ENCODE data around the gene CSAG1.
"Not testable (repeated sequence)": the region's sequence is repeated elsewhere in the genome, so short reads cannot be mapped to it uniquely, and the experiment has no call there.

CSAG1 gene, protein sequence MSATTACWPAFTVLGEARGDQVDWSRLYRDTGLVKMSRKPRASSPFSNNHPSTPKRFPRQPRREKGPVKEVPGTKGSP

DNA sequence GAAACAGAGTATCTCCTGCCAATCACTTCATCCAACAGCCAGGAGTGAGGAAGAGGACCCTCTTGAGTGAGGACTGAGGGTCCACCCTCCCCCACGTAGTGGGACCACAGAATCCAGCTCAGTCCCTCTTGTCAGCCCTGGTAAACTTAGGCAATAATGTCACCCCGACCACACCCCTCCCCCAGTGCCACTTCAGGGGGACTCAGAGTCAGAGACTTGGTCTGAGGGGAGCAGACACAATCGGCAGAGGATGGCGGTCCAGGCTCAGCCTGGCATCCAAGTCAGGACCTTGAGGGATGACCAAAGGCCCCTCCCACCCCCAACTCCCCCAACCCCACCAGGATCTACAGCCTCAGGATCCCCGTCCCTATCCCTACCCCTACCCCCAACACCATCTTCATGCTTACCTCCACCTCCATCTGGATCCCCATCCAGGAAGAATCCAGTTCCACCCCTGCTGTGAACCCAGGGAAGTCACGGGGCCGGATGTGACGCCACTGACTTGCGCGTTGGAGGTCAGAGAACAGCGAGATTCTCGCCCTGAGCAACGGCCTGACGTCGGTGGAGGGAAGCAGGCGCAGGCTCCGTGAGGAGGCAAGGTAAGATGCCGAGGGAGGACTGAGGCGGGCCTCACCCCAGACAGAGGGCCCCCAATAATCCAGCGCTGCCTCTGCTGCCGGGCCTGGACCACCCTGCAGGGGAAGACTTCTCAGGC lies at the start of gene CSAG1, which contains the start of gene MAGEA12:
CSAG1 (minus strand) TSS at position 461 of the 715 bp plus-strand sequence. CDS start 1,261 bp downstream, outside the sequence.
MAGEA12 (plus strand) TSS at position 497 of the 715 bp plus-strand sequence. CDS start 2,405 bp downstream, outside the sequence.
- peak; percentile 89 to 93 for DNase-seq

DNA sequence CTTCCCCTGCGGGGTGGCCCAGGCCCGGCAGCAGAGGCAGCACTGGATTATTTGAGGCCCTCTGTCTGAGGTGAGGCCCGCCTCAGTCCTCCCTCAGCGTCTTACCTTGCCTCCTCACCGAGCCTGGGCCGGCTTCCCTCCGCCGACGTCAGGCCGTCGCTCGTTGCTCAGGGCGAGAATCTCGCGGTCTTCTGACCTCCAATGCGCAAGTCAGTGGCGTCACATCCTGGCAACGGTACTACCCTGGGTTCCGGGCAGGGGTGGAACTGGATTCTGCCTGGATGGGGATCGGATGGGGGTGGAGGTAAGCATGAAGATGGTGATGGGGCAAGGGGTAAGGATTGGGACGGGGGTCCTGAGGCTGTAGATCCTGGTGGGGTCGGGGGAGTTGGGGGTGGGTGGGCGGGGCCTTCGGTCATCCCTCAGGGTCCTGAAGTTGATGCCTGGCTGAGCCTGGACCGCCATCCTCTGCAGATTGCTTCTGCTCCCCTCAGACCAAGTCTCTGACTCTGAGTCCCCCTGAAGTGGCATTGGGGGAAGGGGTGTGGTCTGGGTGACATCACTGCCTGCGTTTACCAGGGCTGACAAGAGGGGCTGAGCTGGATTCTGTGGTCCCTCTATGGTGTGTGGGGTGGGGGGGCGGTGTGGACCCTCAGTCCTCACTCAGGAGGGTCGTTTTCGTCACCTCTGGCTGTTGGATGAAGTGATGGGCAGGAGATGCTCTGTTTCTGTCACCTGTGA lies 36.2 kb upstream of the CSAG1 start, which contains the start of gene MAGEA6:
MAGEA6 (minus strand) TSS at position 141 of the 741 bp plus-strand sequence. CDS start 2,039 bp downstream, outside the sequence.
- DNase-seq, result not testable (repeated sequence)

DNA sequence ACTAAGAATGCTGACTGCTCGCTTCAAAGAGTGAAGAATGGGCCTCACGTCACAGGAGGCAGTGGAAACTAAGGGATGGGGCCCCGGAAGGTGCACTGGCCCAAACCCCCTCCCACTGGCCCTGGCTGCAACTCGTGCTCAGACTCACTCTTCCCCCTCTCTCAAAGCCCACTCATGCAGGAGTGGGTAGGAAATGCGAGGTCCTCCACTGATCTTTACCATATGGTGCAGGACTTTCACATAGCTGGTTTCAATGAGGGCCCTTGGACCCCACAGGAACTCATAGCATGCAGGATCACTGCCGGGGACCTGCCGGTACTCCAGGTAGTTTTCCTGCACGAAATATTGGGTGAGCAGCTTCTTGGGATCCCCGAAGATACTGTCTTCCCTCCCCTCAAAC lies 33.0 kb upstream of the CSAG1 start:
- DNase-seq, result not testable (repeated sequence)

DNA sequence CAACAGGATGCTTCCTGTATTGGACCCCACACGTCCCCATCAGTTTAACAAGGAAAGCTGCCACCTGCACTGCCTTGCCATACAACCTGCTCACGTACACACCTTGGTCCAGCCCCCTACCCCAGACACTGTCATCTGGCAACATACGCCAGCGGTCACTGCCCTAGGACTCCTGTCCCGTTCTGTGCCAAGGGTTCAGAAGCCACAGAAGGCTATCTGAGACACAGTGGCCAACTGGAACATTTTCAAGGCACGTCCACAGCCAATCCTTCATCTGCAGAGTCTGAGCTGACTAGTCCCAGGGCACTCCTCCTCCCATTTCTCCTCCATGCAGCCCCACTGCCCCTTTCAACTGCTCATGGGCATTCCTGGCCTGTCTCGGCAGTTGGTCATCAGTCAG lies 28.1 kb upstream of the CSAG1 start:
- not testable (repeated sequence) for DNase-seq

DNA sequence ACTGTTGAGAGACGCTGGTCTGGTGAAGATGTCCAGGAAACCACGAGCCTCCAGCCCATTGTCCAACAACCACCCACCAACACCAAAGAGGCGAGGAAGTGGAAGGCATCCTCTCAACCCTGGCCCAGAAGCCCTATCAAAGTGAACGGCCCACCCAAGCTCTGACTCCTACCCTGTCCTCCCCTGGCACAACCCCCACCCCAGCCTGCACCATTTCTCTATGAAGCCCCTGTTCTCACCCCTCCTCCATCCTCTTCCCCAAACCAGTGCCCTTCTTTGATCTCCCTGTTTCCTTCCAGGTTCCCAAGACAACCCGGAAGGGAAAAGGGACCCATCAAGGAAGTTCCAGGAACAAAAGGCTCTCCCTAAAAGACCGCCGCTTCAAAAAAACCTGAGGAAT lies 26.0 kb upstream of the CSAG1 start:
- not testable (repeated sequence) for DNase-seq

DNA sequence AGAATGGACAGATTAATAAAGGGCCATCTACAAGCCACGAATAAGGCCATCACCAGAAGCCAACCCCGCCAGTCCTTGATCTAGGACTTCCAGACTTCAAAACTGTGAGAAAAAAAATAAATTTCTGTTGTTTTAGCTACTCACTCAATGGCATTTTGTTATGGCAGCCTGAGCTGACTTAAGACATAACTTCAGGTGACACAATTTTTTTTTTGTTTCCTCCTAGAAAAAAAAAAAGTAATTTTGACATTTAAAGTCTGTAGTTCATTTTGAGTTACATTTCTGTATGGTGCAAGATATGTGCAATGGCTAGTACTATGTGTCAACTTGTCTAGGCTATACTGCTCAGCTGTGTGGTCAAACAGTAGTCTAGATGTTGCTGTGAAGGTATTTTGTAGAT lies 25.4 kb upstream of the CSAG1 start, which contains the start of gene CSAG3:
CSAG3 (plus strand) TSS at position 301 of the 400 bp plus-strand sequence.
- DNase-seq, result not testable (repeated sequence)

DNA sequence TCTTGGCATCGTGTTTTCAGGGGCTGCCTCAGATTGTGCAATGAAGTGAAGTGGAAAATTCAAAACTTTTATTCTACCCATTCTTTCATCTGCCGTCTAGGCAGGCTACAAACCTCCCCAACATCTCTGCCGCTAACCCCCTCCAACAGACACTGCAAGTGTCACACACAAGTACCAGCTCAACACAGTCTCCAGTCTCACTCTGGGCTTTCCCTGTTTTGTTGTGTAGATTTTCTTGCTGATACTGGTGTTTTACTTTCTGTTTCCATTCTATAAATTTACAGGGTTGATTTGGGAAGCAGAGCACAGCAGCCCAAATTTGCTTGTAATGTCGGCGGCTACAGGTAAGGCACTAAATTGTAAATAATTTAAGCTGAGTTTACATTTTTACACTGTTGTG lies 21.4 kb upstream of the CSAG1 start:
- DNase-seq, result not testable (repeated sequence)

DNA sequence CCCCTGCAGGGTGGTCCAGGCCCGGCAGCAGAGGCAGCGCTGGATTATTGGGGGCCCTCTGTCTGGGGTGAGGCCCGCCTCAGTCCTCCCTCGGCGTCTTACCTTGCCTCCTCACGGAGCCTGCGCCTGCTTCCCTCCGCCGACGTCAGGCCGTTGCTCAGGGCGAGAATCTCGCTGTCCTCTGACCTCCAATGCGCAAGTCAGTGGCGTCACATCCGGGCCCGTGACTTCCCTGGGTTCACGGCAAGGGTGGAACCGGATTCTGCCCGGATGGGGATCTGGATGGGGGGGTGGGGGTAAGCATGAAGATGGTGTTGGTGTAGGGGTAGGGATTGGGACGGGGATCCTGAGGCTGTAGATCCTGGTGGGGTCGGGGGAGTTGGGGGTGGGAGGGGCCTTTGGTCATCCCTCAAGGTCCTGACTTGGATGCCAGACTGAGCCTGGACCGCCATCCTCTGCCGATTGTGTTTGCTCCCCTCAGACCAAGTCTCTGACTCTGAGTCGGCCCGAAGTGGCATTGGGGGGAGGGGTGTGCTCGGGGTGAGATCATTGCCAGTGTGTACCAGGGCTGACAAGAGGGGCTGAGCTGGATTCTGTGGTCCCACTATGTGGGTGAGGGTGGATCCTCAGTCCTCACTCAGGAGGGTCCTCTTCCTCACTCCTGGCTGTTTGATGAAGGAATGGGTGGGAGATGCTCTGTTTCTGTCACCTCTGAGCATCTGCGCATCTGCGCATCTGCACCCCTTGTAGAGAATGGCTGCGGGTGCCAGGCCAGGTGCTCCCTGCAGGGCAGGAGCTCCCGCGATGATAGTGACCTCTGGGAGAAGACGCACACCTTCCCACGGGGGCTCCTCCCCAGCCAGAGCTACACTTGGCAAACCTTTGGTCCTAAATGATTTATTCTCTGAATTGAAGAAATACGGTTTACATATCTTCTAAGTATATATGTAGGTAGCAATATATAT lies 20.4 kb upstream of the CSAG1 start, which contains the start of gene MAGEA2:
MAGEA2 (minus strand) TSS at position 157 of the 965 bp plus-strand sequence. CDS start 2,479 bp downstream, outside the sequence.
- not testable (repeated sequence) for DNase-seq

DNA sequence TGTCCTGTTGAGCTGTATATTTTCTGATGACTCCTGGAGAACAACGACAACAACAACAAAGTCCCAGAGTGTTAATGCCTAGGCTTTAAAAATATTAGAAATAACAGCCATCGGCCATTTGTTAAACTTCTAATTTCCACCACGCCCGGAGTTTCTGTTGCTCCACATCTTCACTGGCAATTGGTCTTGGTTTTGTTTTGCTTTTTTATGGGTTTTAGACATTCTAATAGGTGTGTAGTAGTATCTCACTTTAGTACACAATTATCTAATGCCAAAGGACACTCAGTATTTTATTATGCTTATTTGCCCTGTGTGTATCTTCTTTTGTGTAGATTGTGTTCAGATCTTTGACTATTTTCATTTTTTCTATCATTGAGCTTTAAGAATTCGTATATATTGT lies 5.0 kb upstream of the CSAG1 start:
- no peak for DNase-seq

DNA sequence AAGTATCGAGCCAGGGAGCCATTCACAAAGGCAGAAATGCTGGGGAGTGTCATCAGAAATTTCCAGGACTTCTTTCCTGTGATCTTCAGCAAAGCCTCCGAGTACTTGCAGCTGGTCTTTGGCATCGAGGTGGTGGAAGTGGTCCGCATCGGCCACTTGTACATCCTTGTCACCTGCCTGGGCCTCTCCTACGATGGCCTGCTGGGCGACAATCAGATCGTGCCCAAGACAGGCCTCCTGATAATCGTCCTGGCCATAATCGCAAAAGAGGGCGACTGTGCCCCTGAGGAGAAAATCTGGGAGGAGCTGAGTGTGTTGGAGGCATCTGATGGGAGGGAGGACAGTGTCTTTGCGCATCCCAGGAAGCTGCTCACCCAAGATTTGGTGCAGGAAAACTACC lies 3.0 kb upstream of the CSAG1 start:
- DNase-seq, result not testable (repeated sequence)

DNA sequence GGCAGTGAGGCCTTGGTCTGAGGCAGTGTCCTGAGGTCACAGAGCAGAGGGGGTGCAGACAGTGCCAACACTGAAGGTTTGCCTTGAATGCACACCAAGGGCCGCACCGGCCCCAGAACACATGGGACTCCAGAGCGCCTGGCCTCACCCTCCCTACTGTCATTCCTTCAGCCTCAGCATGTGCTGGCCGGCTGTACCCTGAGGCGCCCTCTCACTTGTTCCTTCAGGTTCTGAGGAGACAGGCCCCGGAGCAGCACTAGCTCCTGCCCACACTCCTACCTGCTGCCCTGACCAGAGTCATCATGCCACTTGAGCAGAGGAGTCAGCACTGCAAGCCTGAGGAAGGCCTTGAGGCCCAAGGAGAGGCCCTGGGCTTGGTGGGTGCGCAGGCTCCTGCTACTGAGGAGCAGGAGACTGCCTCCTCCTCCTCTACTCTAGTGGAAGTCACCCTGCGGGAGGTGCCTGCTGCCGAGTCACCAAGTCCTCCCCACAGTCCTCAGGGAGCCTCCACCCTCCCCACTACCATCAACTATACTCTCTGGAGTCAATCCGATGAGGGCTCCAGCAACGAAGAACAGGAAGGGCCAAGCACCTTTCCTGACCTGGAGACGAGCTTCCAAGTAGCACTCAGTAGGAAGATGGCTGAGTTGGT lies 2.5 kb upstream of the CSAG1 start:
- DNase-seq, result no peak

DNA sequence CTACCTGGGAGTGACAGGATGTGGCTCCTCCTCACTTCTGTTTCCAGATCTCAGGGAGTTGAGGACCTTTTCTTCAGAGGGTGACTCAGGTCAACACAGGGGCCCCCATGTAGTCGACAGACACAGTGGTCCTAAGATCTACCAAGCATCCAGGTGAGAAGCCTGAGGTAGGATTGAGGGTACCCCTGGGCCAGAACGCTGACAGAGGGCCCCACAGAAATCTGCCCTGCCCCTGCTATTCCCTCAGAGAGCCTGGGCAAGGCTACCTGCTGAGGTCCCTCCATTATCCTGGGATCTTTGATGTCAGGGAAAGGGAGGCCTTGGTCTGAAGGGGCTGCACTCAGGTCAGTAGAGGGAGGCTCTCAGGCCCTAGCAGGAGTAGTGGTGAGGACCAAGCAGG lies 1.6 kb upstream of the CSAG1 start:
- DNase-seq, result no peak

DNA sequence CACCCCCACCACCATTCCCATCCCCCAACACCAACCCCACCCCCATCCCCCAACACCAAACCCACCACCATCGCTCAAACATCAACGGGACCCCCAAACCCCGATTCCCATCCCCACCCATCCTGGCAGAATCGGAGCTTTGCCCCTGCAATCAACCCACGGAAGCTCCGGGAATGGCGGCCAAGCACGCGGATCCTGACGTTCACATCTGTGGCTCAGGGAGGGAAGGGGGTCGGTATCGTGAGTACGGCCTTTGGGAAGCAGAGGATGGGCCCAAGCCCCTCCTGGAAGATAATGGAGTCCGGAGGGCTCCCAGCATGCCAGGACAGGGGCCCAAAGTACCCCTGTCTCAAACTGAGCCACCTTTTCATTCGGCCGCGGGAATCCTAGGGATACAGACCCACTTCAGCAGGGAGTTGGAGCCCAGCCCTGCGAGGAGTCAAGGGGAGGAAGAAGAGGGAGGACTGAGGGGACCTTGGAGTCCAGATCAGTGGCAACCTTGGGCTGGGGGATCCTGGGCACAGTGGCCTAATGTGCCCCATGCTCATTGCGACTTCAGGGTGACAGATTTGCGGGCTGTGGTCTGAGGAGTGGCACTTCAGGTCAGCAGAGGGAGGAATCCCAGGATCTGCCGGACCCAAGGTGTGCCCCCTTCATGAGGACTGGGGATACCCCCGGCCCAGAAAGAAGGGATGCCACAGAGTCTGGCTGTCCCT lies 780 bp upstream of the CSAG1 start:
- DNase-seq, result not testable (repeated sequence)

DNA sequence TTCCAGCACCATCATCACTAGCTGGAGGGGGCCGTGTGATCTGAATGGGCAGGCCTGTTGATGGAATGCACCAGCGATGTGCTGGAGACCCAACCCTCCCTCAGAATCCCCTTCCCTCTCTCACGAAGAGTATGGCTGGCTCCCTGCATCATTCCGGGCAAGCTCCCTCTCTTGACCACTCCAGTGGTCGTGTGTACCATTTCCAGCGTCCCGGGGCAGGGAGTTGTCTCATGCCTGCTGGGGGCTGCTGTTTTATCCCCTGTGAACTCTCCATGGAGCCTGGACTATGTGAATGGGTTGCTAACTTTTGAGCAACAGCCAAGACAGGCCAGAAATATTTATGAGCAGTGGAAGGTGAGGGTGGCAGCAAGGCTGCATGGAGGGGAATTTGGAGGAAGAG lies 8.1 kb downstream of the CSAG1 start:
- no peak for DNase-seq

DNA sequence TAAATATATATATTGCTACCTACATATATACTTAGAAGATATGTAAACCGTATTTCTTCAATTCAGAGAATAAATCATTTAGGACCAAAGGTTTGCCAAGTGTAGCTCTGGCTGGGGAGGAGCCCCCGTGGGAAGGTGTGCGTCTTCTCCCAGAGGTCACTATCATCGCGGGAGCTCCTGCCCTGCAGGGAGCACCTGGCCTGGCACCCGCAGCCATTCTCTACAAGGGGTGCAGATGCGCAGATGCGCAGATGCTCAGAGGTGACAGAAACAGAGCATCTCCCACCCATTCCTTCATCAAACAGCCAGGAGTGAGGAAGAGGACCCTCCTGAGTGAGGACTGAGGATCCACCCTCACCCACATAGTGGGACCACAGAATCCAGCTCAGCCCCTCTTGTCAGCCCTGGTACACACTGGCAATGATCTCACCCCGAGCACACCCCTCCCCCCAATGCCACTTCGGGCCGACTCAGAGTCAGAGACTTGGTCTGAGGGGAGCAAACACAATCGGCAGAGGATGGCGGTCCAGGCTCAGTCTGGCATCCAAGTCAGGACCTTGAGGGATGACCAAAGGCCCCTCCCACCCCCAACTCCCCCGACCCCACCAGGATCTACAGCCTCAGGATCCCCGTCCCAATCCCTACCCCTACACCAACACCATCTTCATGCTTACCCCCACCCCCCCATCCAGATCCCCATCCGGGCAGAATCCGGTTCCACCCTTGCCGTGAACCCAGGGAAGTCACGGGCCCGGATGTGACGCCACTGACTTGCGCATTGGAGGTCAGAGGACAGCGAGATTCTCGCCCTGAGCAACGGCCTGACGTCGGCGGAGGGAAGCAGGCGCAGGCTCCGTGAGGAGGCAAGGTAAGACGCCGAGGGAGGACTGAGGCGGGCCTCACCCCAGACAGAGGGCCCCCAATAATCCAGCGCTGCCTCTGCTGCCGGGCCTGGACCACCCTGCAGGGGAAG lies 19.4 kb downstream of the CSAG1 start, which contains the start of gene MAGEA2B:
MAGEA2B (plus strand) TSS at position 814 of the 973 bp plus-strand sequence. CDS start 2,479 bp downstream, outside the sequence.
- DNase-seq, result not testable (repeated sequence)

DNA sequence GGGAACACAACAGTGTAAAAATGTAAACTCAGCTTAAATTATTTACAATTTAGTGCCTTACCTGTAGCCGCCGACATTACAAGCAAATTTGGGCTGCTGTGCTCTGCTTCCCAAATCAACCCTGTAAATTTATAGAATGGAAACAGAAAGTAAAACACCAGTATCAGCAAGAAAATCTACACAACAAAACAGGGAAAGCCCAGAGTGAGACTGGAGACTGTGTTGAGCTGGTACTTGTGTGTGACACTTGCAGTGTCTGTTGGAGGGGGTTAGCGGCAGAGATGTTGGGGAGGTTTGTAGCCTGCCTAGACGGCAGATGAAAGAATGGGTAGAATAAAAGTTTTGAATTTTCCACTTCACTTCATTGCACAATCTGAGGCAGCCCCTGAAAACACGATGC lies 20.3 kb downstream of the CSAG1 start:
- not testable (repeated sequence) for DNase-seq

DNA sequence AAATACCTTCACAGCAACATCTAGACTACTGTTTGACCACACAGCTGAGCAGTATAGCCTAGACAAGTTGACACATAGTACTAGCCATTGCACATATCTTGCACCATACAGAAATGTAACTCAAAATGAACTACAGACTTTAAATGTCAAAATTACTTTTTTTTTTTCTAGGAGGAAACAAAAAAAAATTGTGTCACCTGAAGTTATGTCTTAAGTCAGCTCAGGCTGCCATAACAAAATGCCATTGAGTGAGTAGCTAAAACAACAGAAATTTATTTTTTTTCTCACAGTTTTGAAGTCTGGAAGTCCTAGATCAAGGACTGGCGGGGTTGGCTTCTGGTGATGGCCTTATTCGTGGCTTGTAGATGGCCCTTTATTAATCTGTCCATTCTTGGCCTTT lies 24.3 kb downstream of the CSAG1 start, which contains the start of gene CSAG2:
CSAG2 (minus strand) TSS at position 101 of the 400 bp plus-strand sequence. CDS start 161 bp downstream, outside the sequence.
- not testable (repeated sequence) for DNase-seq

DNA sequence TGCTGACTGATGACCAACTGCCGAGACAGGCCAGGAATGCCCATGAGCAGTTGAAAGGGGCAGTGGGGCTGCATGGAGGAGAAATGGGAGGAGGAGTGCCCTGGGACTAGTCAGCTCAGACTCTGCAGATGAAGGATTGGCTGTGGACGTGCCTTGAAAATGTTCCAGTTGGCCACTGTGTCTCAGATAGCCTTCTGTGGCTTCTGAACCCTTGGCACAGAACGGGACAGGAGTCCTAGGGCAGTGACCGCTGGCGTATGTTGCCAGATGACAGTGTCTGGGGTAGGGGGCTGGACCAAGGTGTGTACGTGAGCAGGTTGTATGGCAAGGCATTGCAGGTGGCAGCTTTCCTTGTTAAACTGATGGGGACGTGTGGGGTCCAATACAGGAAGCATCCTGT lies 27.0 kb downstream of the CSAG1 start:
- DNase-seq, result not testable (repeated sequence)

DNA sequence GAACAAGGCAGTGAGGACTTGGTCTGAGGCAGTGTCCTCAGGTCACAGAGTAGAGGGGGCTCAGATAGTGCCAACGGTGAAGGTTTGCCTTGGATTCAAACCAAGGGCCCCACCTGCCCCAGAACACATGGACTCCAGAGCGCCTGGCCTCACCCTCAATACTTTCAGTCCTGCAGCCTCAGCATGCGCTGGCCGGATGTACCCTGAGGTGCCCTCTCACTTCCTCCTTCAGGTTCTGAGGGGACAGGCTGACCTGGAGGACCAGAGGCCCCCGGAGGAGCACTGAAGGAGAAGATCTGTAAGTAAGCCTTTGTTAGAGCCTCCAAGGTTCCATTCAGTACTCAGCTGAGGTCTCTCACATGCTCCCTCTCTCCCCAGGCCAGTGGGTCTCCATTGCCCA lies 33.1 kb downstream of the CSAG1 start:
- not testable (repeated sequence) for DNase-seq

All from NCI-H2081 (cell line).